HEK293 (cell line): ENCODE results near the gene PDE11A.

ENCODE experiments used
- CTCF ChIA-PET: fragments of 350-600 bp; formaldehyde crosslinking; extraction: SDS; loops from one replicate; lab custom pipeline; 2021; ENCODE audit warnings: antibody characterized with exemption; lab: Yijun Ruan, JAX
- POLR2A ChIA-PET: fragments of 300-600 bp; formaldehyde crosslinking; extraction: SDS; loops from one replicate; lab custom pipeline; 2020; ENCODE audit warnings: antibody characterized with exemption, inconsistent platforms; lab: Yijun Ruan, JAX
- H3K27ac ChIP-seq: fragments of 200-500 bp; sonication (Bioruptor generic); 2 replicates; pipeline ENCODE4 v1.5.1; 2014; ENCODE audit warnings: low read depth, low read length, control low read depth, inconsistent platforms; ENCODE audit errors: extremely low read depth
- H3K36me3 ChIP-seq, 2 experiments: fragments of 200-500 bp in 1 of 2; sonication (Bioruptor generic) in 1 of 2; 1 replicate in 1 of 2; 2 replicates in 1 of 2; pipeline ENCODE4 v1.5.1; 2014 to 2017; ENCODE audit warnings: inconsistent platforms in 2 of 2, low read length in 2 of 2; ENCODE audit not compliant: control insufficient read depth in 2 of 2, insufficient read depth in 1 of 2
- H3K4me1 ChIP-seq: fragments of 200-500 bp; sonication (Bioruptor generic); 2 replicates; pipeline ENCODE4 v1.5.1; 2014; ENCODE audit warnings: mild to moderate bottlenecking, low read length, inconsistent platforms; ENCODE audit not compliant: control insufficient read depth, insufficient read depth
- H3K4me3 ChIP-seq: 2 replicates; pipeline ENCODE4 v1.5.1; 2011; ENCODE audit warnings: low read depth, mild to moderate bottlenecking, control low read depth, low read length, moderate library complexity
- H3K9me3 ChIP-seq: fragments of 200-500 bp; sonication (Bioruptor generic); 2 replicates; pipeline ENCODE4 v1.5.1; 2014; ENCODE audit warnings: low read depth, low read length, inconsistent platforms; ENCODE audit not compliant: control insufficient read depth, insufficient read depth
- FEZF1 ChIP-seq: fragments of 450-650 bp; formaldehyde crosslinking; IDR thresholded peaks from 2 replicates; pipeline ENCODE4 v1.5.1; 2016; ENCODE audit warnings: missing biosample characterization, missing genetic modification characterization
- GLI2 ChIP-seq: fragments of 450-650 bp; formaldehyde crosslinking; IDR thresholded peaks from 2 replicates; pipeline ENCODE4; 2017; ENCODE audit warnings: missing biosample characterization, missing genetic modification characterization, low read depth, borderline replicate concordance
- HOXA7 ChIP-seq: sonication (generic); formaldehyde crosslinking; IDR thresholded peaks from 2 replicates; pipeline ENCODE4 v1.8.1; 2022; ENCODE audit warnings: missing genetic modification reagents, borderline replicate concordance
- IKZF3 ChIP-seq: fragments of 450-650 bp; IDR thresholded peaks from 2 replicates; pipeline ENCODE4 v1.5.0; 2018; ENCODE audit warnings: missing biosample characterization, mild to moderate bottlenecking, missing genetic modification characterization, moderate library complexity
- TRIM28 ChIP-seq: IDR thresholded peaks from 2 replicates; pipeline ENCODE4 v1.6.1; 2011; ENCODE audit warnings: low read length, control low read depth, borderline replicate concordance
- ZFP3 ChIP-seq: fragments of 450-650 bp; formaldehyde crosslinking; IDR thresholded peaks from 2 replicates; pipeline ENCODE4 v1.5.1; 2016; ENCODE audit warnings: low read depth, missing biosample characterization, missing genetic modification characterization
- ZNF132 ChIP-seq: fragments of 450-650 bp; formaldehyde crosslinking; IDR thresholded peaks from 2 replicates; pipeline ENCODE4 v1.5.1; 2017; ENCODE audit warnings: missing biosample characterization, missing genetic modification characterization, borderline replicate concordance
- ZNF140 ChIP-seq: fragments of 450-650 bp; formaldehyde crosslinking; IDR thresholded peaks from 2 replicates; pipeline ENCODE4 v1.5.1; 2016; ENCODE audit warnings: missing biosample characterization, missing genetic modification characterization
- ZNF157 ChIP-seq: fragments of 450-650 bp; formaldehyde crosslinking; IDR thresholded peaks from 2 replicates; pipeline ENCODE4 v1.5.1; 2016; ENCODE audit warnings: missing biosample characterization, missing genetic modification characterization
- ZNF169 ChIP-seq: fragments of 450-650 bp; formaldehyde crosslinking; IDR thresholded peaks from 2 replicates; pipeline ENCODE4 v1.5.1; 2016; ENCODE audit warnings: missing biosample characterization, missing genetic modification characterization
- ZNF174 ChIP-seq: fragments of 450-650 bp; formaldehyde crosslinking; IDR thresholded peaks from 2 replicates; pipeline ENCODE4 v1.5.0; 2017; ENCODE audit warnings: missing biosample characterization, mild to moderate bottlenecking, missing genetic modification characterization
- ZNF221 ChIP-seq: fragments of 450-650 bp; formaldehyde crosslinking; IDR thresholded peaks from 2 replicates; pipeline ENCODE4 v1.5.1; 2017; ENCODE audit warnings: missing biosample characterization, missing genetic modification characterization, borderline replicate concordance
- ZNF394 ChIP-seq: fragments of 450-650 bp; formaldehyde crosslinking; IDR thresholded peaks from 2 replicates; pipeline ENCODE4 v1.5.1; 2016; ENCODE audit warnings: missing biosample characterization, missing genetic modification characterization, mild to moderate bottlenecking, moderate library complexity, borderline replicate concordance
- ZNF510 ChIP-seq: fragments of 450-650 bp; formaldehyde crosslinking; IDR thresholded peaks from 2 replicates; pipeline ENCODE4 v1.5.1; 2018; ENCODE audit warnings: mild to moderate bottlenecking, missing genetic modification characterization, missing biosample characterization; ENCODE audit not compliant: insufficient replicate concordance
- ZNF585B ChIP-seq: fragments of 450-650 bp; formaldehyde crosslinking; IDR thresholded peaks from 2 replicates; pipeline ENCODE4 v1.5.1; 2016; ENCODE audit warnings: missing biosample characterization, missing genetic modification characterization
- ZNF621 ChIP-seq: fragments of 450-650 bp; formaldehyde crosslinking; IDR thresholded peaks from 2 replicates; pipeline ENCODE4 v1.5.1; 2017; ENCODE audit warnings: missing biosample characterization, missing genetic modification characterization
- ZNF837 ChIP-seq: fragments of 450-650 bp; formaldehyde crosslinking; IDR thresholded peaks from 2 replicates; pipeline ENCODE4 v1.5.1; 2016; ENCODE audit warnings: missing biosample characterization, missing genetic modification characterization
- TF ChIP-seq, protein P1 (sequence below): fragments of 450-650 bp; formaldehyde crosslinking; IDR thresholded peaks from 2 replicates; pipeline ENCODE4 v1.5.1; 2016; ENCODE audit warnings: missing biosample characterization, missing genetic modification characterization
- TF ChIP-seq, protein P2 (sequence below): fragments of 450-650 bp; formaldehyde crosslinking; IDR thresholded peaks from 2 replicates; pipeline ENCODE4 v1.5.1; 2017; ENCODE audit warnings: missing biosample characterization, missing genetic modification characterization
- TF ChIP-seq, protein P3 (sequence below): sonication (generic); formaldehyde crosslinking; IDR thresholded peaks from 2 replicates; pipeline ENCODE4 v1.8.1; 2022; ENCODE audit warnings: mild to moderate bottlenecking, moderate library complexity, missing genetic modification reagents
- TF ChIP-seq, protein P4 (sequence below): fragments of 450-650 bp; formaldehyde crosslinking; IDR thresholded peaks from 2 replicates; pipeline ENCODE4 v1.5.1; 2016; ENCODE audit warnings: missing biosample characterization, missing genetic modification characterization
- TF ChIP-seq, protein P5 (sequence below): fragments of 450-650 bp; formaldehyde crosslinking; IDR thresholded peaks from 2 replicates; pipeline ENCODE4 v1.5.1; 2016; ENCODE audit warnings: missing biosample characterization, missing genetic modification characterization

Gene PDE11A

DNA sequence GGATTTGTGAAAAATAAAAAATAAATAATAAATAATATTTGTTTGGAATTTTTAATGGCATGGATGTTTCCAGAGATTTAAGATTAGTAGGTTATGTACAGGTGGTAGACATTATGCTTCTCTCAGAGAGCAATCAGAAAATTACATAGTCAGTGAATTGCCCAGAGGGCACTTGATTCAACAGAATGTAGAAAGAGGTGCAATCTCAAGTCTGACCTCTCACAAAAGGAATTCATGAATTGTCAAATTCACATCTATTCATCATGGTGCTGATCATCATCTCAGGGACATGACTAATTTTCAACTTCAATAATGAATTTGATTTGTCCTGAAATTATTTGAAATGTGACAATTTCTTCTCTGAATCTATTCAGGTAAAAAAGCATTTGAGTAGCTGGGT, 172.5 kb downstream of the PDE11A start:
- ChIA-PET POLR2A (no interaction called here), CTCF (no interaction called here)
- Histone ChIP-seq H3K4me1 (no peaks in the 10 kb centered on the region), H3K4me3 (no peak overlapping the region), H3K36me3 (no peaks in the 10 kb centered on the region), H3K9me3 (no peaks in the 10 kb centered on the region), H3K27ac (no peak overlapping the region)
- TF ChIP-seq, protein P1, sequence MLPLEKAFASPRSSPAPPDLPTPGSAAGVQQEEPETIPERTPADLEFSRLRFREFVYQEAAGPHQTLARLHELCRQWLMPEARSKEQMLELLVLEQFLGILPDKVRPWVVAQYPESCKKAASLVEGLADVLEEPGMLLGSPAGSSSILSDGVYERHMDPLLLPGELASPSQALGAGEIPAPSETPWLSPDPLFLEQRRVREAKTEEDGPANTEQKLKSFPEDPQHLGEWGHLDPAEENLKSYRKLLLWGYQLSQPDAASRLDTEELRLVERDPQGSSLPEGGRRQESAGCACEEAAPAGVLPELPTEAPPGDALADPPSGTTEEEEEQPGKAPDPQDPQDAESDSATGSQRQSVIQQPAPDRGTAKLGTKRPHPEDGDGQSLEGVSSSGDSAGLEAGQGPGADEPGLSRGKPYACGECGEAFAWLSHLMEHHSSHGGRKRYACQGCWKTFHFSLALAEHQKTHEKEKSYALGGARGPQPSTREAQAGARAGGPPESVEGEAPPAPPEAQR (tag by site-specific recombination) = no peak
- no peak for TF ChIP-seq ZNF221 (tag by site-specific recombination)
- no peak for TF ChIP-seq ZNF585B (tag by site-specific recombination)
- no peak for TF ChIP-seq ZNF132 (tag by site-specific recombination)

DNA sequence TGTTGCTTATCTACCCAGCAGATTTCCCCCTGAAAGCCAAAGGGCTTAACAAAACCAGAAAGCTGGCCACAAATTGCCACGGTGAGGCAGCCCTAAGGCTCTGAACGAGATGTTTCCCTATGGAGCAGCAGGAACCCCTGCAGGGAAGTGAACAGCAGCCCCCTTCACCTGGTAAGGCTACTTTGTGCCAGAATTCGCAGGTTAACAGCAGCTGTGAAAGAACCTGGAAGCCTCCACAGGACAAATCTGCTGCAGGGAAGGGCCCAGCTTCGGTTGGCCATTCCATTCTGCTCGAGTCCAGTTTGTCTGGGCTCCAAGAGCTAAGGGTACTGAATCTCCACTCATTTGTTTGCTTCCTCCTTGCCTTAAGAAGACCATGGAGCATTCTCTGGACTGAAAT, 175.3 kb downstream of the PDE11A start:
- POLR2A ChIA-PET = no interaction called here
- H3K36me3 ChIP-seq = no peaks in the 10 kb centered on the region
- H3K4me3 ChIP-seq = no peak overlapping the region
- no peaks in the 10 kb centered on the region for H3K9me3 ChIP-seq
- no peak overlapping the region for H3K27ac ChIP-seq
- H3K4me1 ChIP-seq = no peaks in the 10 kb centered on the region
- TF ChIP-seq TRIM28 = no peak
- TF ChIP-seq ZNF157 (tag by site-specific recombination) = peak; percentile 73
- TF ChIP-seq, protein P2, sequence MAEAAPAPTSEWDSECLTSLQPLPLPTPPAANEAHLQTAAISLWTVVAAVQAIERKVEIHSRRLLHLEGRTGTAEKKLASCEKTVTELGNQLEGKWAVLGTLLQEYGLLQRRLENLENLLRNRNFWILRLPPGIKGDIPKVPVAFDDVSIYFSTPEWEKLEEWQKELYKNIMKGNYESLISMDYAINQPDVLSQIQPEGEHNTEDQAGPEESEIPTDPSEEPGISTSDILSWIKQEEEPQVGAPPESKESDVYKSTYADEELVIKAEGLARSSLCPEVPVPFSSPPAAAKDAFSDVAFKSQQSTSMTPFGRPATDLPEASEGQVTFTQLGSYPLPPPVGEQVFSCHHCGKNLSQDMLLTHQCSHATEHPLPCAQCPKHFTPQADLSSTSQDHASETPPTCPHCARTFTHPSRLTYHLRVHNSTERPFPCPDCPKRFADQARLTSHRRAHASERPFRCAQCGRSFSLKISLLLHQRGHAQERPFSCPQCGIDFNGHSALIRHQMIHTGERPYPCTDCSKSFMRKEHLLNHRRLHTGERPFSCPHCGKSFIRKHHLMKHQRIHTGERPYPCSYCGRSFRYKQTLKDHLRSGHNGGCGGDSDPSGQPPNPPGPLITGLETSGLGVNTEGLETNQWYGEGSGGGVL (tag by site-specific recombination) = no peak
- TF ChIP-seq GLI2 = no peak
- CTCF ChIA-PET = interaction anchor here (0.7 to 1.4 kb wide), 3 partner anchors 10 to 732 kb away, joined by 4 to 6 read pairs (median 5); no protein-coding TSS in a partner anchor

DNA sequence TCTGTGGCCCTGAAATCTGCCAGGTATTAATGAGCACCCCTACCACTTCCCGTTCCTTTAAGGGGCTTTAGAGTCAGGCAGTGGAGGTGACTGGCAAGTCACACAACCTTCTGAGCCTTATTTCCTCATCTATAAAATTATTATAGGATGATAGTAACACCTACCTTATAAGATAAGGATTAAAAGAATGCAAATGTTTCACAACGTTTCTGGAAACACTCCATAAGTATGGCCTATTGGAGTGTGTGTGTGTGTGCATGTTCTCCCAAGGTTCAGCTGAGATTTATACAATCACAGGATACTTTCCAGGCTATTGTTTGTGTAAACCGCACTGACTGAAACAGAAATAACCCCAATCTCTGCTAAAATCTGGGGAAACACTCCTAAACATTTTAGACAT, 176.0 kb downstream of the PDE11A start:
- ChIA-PET POLR2A (no interaction called here), CTCF (no interaction called here)
- H3K36me3 ChIP-seq = no peaks in the 10 kb centered on the region
- no peaks in the 10 kb centered on the region for H3K9me3 ChIP-seq
- H3K27ac ChIP-seq = no peak overlapping the region
- no peak overlapping the region for H3K4me3 ChIP-seq
- no peaks in the 10 kb centered on the region for H3K4me1 ChIP-seq
- TF ChIP-seq, protein P3, sequence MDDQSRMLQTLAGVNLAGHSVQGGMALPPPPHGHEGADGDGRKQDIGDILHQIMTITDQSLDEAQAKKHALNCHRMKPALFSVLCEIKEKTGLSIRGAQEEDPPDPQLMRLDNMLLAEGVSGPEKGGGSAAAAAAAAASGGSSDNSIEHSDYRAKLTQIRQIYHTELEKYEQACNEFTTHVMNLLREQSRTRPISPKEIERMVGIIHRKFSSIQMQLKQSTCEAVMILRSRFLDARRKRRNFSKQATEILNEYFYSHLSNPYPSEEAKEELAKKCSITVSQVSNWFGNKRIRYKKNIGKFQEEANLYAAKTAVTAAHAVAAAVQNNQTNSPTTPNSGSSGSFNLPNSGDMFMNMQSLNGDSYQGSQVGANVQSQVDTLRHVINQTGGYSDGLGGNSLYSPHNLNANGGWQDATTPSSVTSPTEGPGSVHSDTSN (CRISPR knock-in tag) = no peak
- no peak for TF ChIP-seq ZNF837 (tag by site-specific recombination)

DNA sequence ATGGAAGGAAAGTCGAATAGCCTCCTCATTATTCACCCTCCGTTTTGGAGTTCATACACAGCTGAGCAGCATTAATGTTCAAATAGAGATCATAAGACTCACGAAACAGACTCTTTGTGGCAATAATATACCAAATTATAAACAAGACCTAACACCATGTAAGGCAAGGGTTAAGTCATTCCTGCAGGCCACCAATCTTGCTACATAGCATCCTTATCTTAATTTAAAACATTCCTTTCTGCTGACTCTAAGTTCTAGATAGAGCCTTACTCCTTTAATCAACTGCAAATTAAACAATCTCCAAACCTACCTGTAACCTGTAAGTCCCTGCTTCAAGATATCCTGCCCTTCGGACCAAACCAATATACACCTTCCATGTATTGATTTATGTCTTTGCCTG, 178.0 kb downstream of the PDE11A start:
- Histone ChIP-seq H3K4me1 (no peaks in the 10 kb centered on the region), H3K9me3 (no peaks in the 10 kb centered on the region), H3K27ac (no peak overlapping the region), H3K36me3 (no peaks in the 10 kb centered on the region), H3K4me3 (no peak overlapping the region)
- CTCF ChIA-PET = no interaction called here
- POLR2A ChIA-PET = no interaction called here
- TF ChIP-seq ZNF510 (tag by site-specific recombination) (no peak), ZNF174 (tag by site-specific recombination) (no peak), IKZF3 (tag by site-specific recombination) (no peak), ZFP3 (tag by site-specific recombination) (no peak), ZNF140 (no peak), ZNF621 (tag by site-specific recombination) (no peak), FEZF1 (no peak), HOXA7 (no peak), ZNF132 (tag by site-specific recombination) (no peak), ZNF169 (tag by site-specific recombination) (no peak), ZNF394 (tag by site-specific recombination) (no peak)
- TF ChIP-seq, protein P4, sequence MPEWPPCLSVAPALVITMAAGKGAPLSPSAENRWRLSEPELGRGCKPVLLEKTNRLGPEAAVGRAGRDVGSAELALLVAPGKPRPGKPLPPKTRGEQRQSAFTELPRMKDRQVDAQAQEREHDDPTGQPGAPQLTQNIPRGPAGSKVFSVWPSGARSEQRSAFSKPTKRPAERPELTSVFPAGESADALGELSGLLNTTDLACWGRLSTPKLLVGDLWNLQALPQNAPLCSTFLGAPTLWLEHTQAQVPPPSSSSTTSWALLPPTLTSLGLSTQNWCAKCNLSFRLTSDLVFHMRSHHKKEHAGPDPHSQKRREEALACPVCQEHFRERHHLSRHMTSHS (tag by site-specific recombination) = no peak
- TF ChIP-seq, protein P5, sequence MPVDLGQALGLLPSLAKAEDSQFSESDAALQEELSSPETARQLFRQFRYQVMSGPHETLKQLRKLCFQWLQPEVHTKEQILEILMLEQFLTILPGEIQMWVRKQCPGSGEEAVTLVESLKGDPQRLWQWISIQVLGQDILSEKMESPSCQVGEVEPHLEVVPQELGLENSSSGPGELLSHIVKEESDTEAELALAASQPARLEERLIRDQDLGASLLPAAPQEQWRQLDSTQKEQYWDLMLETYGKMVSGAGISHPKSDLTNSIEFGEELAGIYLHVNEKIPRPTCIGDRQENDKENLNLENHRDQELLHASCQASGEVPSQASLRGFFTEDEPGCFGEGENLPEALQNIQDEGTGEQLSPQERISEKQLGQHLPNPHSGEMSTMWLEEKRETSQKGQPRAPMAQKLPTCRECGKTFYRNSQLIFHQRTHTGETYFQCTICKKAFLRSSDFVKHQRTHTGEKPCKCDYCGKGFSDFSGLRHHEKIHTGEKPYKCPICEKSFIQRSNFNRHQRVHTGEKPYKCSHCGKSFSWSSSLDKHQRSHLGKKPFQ = no peak
